Muscle of arm (tissue), 12 donors: ENCODE results near the gene GTSF1L. TPM values are rescaled to one million over a fixed set of nuclear protein-coding genes. Genes with fewer than 3 reads are reported as not detected.

ENCODE experiments used
- polyA plus RNA-seq, 12 donors: library from polyadenylated mRNA; unstranded; fragments of 120-200 nt; gene quantifications; one replicate each; pipeline ENCODE4 v1.2.1, GENCODE V29; 2013; ENCODE audit not compliant: insufficient read length in 12 of 12

GTSF1L gene
- polyA plus RNA-seq, 12 donors: not detected

Other genes with a start within 250 kb of the GTSF1L start
- gene L3MBTL1, start 219.3 kb downstream of the GTSF1L start, polyA plus RNA-seq: 10 to 100 TPM in 4 of 12 donors, 1 to 10 TPM in 7, not detected in 1; 3.6 to 15.9 (median 9.2) TPM
- 1 to 10 TPM in 5 of 12 donors, under 1 TPM in 5, not detected in 2; 0.29 to 6.3 (median 1.2) TPM for gene SGK2, start 168.0 kb downstream of the GTSF1L start, polyA plus RNA-seq
- 10 to 100 TPM in 10 of 12 donors, not detected in 2; 21.9 to 42.7 (median 30.4) TPM for gene IFT52, start 136.1 kb downstream of the GTSF1L start, polyA plus RNA-seq
- gene MYBL2, start 59.9 kb downstream of the GTSF1L start, polyA plus RNA-seq: 10 to 100 TPM in 11 of 12 donors, not detected in 1; 10.2 to 32.3 (median 14.1) TPM
- 1 to 10 TPM in 11 of 12 donors, not detected in 1; 1.7 to 9.8 (median 3.3) TPM for gene TOX2, start 187.8 kb upstream of the GTSF1L start, polyA plus RNA-seq